CD4-positive, alpha-beta T cell treated with Interleukin-6 for 4 hours (primary cell): ENCODE measurements around the gene ELMO1.

ENCODE experiments used
- DNase-seq: peaks from one replicate; pipeline ENCODE4 v3.0.0-alpha.2; 2020; ENCODE audit warnings: mixed read lengths

The ELMO1 gene

DNA sequence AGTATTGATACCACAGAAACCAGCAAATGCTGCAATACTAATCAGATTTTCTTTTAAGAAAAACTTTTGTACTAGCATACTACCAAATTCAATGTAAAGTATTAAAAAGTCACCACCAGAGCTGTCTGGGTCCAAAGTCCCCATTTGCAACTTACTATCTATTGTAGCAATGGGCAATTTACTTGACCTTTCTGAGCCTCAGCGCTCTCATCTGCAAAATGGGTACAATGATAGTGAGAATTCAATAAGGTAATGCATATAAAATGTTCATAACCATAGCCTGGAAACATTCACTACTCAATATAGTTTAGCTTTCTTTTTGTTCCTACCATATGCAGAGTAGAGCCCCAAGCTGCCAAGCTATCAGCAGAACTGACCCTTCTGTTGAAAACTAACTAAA, 337.2 kb downstream of the ELMO1 start:
- DNase-seq = no peak

DNA sequence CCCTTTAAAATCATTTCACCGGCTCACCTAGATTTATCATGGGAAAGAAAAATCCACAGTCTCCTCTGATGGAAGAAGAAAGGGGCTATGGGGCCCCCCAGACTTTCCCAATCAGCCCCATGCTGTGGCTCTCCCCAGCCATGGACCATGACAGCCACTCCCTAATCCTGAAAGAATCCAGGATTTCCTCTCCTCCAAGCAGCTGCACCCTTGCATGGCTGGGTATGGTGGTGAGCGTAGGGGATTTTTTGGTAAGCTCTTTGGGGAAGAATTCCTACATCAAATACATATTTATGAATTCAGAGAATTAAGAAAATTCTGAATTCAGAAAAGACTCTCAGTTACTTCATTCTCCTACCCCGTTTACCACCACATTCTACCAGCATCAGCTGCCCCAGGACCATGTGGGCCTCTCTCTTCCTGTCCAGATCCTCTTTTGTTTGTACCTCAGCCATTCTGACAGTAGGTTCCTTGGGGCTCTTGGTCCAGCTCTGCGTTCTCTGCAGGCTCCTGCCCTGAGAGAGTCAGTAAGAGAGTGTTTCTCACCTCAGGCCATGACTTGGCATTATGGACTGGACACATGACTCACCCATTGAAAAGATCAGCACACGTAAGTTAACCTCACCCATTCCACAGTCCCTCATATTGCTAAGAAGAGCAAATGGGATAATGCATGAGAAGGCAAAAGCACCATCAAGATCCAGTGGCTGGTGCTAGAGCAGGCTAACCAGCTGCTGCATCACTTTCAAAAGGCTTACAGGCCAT, 337.8 kb downstream of the ELMO1 start:
- DNase-seq = no peak

DNA sequence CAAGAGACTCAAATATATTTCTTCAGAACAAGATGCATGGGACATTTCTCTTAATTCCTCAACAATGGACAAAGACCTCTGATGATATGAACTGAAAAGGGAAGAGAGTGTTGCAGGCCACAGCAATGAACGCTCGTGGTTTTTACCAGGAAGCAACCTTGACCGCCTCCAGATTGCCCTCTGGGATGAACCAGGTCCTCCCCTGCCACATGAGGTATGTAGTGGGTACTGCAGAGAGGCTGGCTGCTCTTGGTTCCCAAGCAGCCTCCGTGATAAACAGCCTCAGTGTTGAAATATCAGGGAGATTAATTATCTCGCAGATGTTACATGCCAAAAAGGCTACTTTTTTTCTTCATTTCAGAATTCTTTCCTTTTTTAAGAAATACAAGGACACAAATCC, 338.8 kb downstream of the ELMO1 start:
- no peak for DNase-seq

DNA sequence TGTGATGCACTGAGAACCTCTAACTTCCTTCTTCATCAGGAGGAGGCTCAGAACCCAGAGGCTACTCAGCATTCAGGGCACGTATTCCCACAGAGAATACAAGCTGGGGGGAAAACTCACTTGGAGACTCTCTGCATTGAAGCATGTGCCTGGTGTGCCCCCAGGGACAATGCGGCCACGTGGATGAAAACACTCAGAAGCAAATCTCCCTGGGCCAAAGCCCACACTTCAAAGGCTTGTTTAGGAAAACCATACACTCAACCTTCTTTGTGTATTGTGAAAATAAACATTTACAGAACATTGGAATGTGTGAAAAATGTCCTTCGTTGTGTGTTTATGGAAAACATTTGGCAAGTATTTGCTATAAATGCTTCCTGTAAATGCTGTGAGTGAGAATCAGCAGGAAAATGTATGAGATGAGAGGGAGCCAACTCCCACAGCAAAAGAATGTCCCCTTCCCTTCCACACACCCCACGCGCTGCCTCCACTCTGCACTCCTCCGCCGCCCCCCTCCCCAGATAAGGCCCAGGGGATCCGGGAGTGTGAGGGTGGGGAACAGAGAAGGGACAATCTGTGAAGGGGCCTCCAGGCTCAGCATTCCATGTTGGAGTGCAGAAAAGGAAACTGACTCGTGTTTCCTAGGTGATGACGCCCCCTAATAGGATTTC, 339.5 kb downstream of the ELMO1 start:
- DNase-seq = no peak

DNA sequence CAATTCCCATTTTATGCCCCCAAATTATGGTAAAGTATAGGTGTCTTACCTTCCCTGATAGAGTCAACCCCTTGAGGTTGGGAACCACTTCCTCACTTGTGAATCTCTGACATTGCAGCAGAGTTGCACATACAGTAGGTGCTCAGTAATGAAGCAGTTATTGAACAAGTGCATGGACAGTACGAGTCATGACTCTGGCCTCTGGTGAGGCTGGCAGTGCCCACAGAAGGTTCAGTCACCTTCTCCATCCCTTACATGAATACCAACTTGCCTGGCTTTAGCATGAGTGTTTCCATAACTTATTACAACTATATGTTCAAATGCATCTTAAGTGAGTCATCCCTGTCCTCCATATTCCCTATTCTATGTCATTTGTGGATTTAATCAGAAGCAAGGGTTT, 340.0 kb downstream of the ELMO1 start:
- DNase-seq = no peak

DNA sequence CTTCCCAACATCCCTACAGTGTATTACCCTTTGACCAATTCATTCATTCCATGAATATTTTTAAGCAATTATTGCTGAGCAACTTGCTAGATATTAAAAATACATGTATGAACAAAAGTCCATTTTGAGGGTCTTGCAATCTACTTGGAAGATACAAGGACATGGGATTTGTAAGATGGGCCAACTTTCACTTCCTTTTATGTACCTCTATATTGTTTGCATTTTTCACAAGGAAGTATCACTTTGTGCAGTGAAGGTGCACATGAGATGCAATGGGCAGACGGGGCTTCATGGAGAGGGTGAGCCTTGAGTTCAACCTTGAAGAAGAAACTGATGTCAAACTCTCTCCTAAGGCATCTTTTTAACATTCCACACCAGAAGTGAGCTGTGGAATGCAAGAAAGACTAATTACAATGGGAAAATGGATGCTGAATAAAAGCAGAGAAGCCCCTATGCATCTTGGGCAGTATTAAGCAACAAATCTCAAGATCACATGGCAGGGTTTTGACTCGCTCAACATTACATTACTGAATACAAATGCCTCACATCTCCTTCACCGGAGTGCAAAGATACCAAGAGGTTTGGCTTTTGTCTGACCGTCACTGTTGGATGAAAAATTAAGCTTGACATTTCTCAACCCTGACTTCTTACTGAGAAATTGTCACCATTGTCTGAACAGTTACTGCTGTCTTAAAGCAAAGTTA, 341.5 kb downstream of the ELMO1 start:
- no peak for DNase-seq

DNA sequence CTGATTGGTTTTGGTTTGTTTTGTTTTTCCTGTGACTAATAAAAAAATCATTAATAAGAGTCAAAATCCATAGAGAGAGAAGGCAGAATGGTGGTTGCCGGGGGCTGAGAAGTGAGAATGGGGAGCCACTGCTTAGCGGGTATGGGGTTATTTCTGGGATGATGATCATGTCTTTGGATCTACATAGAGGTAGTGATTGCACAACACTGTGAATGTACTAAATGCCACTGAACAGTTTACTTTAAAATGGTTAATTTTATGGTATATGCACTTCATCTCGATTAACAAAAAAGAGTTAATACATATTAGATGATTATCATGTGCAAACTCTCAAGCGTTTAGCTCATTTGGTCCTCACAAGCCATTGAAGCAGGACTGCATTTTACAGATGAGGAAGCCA, 342.9 kb downstream of the ELMO1 start:
- no peak for DNase-seq

DNA sequence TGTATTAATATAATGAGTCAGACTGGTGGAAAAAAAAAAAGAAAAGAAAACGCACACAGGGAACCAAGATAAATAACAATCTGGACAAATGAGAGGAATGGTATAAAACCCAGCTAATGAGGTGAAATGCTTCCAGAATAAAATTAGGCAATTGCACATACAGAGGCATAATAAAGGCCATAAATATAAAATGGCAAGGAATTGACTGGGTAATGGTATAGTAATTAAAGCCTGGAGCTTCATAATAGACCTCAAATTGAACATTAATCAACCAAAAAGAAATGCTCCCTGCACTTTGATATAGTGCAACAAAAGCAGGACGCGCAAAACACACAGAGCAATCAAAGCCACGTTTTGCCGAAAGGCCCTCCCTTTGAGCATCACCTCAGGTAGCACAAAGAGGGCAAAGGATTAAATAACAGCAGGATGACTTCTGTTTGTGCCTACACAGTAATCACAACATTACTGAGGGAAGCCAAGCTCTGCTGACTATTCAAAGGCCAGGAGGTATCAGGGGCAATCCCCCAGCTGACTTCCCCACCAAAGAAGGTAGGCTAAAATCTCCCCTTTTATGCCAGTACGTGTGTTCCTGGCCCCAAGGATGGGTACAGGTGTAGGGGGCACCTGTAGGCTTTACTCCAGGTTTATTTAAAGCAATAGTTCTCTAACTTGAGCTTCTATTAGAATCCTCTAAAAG, 343.7 kb downstream of the ELMO1 start:
- no peak for DNase-seq

DNA sequence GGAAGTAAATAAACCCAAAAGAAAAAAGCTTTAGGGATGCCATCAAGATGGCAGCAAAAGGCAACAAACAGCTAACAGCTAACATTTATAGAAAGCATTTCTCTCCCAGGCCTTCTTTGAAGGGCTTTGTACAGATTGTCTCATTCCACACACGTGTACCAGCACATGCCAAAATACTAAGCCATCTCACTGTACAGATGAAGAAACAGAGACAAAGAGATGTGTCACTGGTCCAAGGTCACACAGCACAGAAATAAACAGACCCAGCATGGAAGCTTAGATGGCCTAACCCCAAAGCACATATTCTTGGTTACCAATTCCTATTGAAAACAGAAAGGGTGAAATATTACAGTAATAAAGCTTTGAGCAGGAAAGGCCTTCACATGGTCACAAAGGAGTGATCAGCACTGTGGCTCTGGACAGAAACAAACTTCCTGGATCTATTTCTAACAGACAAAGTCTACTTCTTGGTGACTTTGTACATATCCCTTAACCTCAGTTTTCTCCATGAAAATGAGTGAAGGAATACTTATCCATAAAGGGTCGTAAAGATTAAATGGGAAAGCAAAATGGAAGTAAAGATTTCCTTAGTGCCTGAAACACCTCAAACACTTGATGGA, 346.0 kb downstream of the ELMO1 start:
- DNase-seq = no peak

DNA sequence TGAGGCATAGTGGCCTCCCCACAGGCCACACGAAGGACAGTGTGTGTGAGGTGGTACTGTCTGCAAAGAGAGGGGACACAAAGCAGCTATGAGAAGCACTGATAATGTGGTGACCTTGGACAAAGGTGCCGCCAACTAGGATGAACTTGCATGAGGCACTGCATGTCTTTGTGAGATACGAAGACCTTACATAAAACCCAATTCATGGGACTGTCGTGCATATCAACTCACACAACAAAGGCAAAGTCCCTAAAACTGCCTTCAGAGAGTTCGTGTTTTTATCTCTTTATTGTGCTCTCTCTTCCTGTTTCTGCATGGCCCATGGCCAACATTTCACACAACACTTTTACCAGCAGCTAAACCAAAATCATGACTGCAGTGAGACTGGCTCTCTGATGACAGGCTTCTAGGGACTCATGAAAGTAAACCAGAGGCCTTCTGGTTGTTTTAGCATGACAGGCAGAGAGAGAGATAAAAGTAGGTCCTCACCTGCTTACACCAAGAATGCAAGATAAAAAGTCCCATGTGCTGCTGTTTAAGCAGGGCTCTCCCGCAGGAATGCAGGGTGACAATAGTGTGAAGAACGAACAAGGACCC, 347.8 kb downstream of the ELMO1 start:
- DNase-seq = peak; percentile 13

DNA sequence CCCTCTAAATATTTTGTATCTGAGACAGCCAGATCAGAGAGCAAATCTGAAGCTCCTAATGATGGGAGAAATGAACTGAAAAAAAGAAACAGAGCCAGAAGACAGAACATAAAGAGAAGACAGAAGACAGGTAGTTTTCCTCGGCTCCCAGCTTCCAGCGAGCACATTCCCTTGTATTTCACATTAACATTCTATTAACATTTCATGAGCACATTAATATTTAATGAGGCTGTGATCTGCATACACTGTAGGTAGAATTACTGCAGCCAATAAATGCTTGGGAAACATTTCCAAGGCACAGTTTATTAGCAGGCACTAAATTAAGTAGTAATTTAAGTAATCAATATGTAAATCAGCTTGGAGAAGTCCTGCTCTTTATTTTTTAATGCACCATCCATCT, 349.9 kb downstream of the ELMO1 start:
- DNase-seq = no peak

DNA sequence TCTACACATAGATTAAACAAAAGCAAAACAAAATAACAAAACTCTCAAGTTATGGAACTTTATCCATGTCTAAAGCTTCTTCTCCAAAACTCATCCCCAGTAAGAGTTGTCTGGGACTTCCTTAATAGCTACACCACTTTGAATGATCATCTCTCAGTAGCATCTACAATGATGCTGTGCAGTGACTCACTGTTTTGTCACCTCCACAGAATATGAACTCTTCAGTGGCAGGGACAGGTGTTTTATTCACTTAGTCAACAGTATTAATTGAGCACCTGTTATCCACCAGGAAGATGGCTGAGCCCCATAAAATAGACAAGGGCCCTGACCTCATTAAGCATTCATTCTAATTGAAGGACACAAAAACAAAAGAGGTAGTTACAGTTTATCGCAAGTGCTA, 350.7 kb downstream of the ELMO1 start:
- no peak for DNase-seq

DNA sequence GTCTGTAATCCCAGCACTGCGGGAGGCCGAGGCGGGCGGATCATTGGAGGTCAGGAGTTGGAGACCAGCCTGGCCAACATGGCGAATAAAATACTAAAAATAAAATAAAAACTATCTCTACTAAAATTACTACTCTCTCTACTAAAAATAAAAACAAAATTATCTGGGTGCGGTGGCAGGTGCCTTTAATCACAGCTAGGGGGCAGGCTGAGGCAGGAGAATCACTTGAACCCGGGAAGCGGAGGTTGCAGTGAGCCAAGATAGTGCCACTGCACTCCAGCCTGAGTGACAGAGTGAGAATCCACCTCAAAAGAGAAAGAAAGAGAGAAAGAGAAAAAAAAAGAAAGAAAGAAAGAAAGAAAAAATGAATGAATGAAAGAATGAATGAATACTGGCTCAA, 351.4 kb downstream of the ELMO1 start:
- DNase-seq = no peak

DNA sequence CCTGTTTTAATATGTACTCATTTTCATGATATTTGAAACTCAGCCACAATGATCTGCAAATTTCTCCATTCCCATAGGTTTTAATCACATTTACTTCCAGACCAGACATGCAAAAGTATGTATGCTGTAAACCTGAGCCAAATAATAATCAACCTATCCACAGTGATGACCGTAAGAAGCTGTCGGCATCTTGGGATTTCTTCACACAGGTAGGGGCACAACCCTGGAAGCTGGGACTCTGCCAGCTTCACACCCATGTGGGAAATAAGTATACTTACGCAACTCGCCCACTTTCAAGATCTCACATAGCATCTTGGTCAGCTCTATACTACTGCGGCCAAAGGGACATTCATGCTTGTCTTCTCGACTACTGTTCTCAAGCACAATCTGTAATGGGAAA, 352.3 kb downstream of the ELMO1 start:
- DNase-seq = no peak

DNA sequence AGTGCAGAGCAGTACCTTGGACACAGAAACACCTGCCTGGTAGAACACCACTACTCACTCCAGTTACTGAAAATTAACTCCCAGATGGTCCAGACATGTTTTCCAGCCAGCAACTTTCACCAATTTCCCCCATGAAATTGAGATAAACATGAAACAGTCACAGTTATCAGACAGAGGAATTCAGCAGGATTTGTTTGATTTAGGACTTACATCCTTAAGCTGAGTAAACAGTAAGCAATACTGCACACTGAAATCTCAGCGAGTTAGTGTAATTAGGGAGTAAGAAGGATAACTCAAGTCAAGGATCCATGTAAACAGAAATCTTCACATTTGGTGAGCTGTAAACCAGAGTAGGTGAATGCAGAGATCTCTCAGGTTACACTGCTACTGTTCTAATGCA, 353.5 kb downstream of the ELMO1 start:
- no peak for DNase-seq

DNA sequence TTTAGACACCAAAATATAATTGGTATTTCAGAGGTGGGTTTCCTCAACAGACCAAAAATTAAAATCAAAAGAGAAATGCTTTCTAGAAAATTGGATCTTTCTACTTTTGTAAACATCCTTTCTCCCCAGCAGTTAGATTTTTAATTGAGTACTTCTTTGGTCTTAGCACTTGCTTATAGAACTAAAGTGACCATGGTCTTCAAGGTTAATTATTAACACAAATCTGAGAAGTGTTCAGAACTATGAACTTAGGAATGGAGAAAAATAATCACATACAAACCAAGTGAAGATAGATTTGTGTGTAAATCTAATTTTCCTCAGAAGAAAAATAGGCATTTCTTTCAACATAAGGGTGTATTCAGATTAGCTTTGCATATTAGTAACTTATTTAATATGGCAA, 355.4 kb downstream of the ELMO1 start:
- no peak for DNase-seq

DNA sequence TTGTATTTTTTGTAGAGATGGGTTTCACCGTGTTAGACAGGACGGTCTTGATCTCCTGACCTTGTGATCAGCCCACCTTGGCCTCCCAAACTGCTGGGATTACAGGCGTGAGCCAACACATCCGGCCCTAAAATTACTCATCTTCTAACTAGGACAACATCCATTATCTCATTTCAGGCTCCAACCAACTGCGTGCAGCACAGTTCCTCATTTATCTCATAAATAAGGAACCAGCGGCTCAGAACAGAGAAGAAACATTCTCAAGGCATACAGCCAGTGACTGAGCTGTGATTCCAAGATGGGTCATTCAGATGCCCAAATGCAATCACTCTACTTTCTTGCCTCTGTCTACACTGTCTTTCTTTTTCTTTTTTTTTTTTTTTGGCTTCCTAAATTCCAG, 356.1 kb downstream of the ELMO1 start:
- no peak for DNase-seq

DNA sequence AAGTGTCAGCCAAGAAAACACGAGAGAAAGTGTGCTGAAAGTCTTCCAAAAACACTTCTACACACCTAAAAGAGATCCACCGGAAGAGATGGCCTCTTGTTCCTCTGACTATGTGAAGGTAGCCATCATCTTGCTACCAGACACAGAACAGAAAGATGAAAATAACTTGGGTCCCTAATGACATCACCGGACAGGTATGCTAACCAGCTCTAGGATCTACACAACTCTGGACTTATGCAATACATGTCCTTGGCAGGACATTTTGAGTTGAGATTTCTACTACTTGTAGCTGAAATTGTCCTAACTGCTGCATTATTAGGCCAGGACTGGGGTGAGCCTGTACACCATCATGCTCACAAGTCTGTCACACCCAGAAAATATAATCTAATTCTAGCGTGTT, 358.7 kb downstream of the ELMO1 start:
- no peak for DNase-seq

DNA sequence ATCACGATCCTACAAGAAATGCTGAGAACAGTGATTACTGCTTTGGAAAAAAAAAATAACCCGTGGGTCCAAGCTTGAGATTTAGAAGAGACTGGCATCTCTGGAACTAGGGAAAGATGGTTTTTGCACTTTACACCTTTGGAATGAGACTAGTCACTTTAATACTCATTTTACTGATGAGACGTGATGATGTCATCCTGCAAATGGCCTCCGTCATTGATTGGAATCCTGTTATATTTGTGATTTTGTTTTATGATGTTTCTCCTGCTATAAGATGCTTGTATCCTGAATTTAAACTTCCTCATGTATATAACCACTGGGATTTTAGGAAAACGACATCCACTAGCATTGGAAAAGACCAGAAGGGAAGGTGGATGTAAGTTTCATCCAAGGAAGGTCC, 363.1 kb downstream of the ELMO1 start:
- no peak for DNase-seq

DNA sequence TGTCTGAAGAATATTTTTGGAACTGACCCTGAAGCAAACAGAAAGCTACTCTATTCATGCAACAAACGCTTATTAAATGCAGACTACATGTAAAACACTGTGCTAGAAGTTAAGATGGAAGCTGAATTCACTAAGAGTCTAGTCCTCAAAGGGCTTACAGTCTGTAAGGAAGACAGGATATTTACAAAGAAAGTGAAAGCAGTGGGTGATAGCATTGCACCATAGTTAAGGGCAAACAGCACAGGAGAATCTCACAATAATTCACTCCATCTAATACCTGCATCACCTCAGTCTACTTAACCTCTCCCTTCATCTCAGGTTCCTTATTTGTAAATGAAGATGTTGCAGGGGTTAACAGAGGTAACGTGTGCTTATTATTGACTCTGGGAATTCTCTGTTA, 364.4 kb downstream of the ELMO1 start:
- no peak for DNase-seq

DNA sequence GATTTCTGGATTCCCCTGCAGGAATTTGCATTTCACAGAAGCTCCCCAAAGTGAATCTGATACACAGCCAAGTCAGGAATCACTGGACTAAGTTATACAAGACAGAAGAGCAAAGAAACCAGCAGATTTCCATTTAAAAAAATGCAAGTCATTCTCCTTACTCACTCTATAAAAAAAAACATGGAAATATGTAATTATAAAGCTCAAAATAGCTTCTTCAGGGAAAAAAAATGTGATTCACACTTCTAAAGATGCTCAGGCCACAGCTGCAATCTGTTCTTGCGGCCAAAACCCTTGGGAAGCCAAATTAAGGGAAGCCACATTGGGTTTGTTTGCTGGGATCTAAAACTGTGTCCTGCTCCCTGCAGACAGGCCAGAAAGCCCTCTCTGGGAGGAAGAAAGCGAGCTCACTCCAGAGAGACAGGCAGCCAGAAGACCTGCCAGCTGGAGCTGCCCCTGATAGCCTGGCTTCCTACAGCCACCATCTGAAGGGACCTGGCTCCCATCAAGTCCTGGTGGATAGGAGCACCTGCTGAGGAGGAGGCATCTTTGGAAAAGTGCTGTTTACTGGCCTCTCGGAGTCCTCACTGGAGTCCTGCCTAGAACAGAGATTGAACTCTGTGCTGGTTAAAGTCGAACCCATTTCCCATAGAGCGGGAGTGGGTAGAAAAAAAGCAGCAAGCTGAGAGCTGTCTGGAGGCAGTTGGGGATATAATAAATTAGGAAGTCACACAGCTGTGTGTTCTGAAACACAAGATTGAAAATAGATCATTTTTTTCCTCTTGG, 365.2 kb downstream of the ELMO1 start:
- no peak for DNase-seq

DNA sequence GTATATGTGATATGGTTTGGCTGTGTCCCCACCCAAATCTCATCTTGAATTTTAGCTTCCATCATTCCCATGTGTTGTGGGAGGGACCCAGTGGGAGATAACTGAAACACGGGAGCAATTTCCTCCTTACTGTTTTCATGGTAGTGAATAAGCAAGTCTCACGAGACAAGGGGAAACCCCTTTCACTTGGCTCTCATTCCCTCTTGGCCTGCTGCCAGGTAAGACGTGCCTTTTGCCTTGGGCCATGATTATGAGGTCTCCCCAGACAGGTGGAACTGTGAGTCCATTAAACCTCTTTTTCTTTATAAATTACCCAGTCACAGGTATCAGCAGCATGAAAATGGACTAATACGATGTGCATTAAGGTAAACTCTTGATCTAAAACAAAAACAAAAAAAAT, 367.2 kb downstream of the ELMO1 start:
- peak; percentile 40 for DNase-seq
